ENCODE results near the gene AUTS2.

Gene AUTS2

GRCh38 chr7:70836279-70836678, 1238.0 kb downstream of the AUTS2 start:
- DNase-seq, result no peak
- Mint-ChIP-seq H3K27me3 (ENCODE audit: low read depth, poor library complexity) (peaks cover 9% of the 10 kb centered on the region), H3K4me3 (no peak overlapping the region), H3K9me3 (peaks cover 45% of the 10 kb centered on the region), H3K36me3 (ENCODE audit: low read depth) (peaks cover 17% of the 10 kb centered on the region), H3K4me1 (peaks cover 25% of the 10 kb centered on the region), H3K27ac (peak overlapping the region; percentile 85)
- no peak for TF ChIP-seq CTCF (IDR thresholded peaks at IDR 0.05)

- no peak for DNase-seq
- Mint-ChIP-seq H3K27me3 (ENCODE audit: low read depth, poor library complexity) (peaks cover 9% of the 10 kb centered on the region), H3K4me1 (peaks cover 25% of the 10 kb centered on the region), H3K9me3 (peaks cover 52% of the 10 kb centered on the region), H3K4me3 (no peak overlapping the region), H3K27ac (no peak overlapping the region), H3K36me3 (ENCODE audit: low read depth) (peaks cover 17% of the 10 kb centered on the region)
- TF ChIP-seq CTCF (IDR thresholded peaks at IDR 0.05), result no peak
These were observed 1238.7 kb downstream of the AUTS2 start for GRCh38 chr7:70836946-70837345.

GRCh38 chr7:70837589-70837988, 1239.3 kb downstream of the AUTS2 start:
- H3K27ac Mint-ChIP-seq, result no peak overlapping the region
- peaks cover 25% of the 10 kb centered on the region for H3K4me1 Mint-ChIP-seq
- H3K36me3 Mint-ChIP-seq (ENCODE audit: low read depth), result peaks cover 17% of the 10 kb centered on the region
- peaks cover 58% of the 10 kb centered on the region for H3K9me3 Mint-ChIP-seq
- TF ChIP-seq CTCF (IDR thresholded peaks at IDR 0.05), result no peak
- peaks cover 6% of the 10 kb centered on the region for H3K27me3 Mint-ChIP-seq (ENCODE audit: low read depth, poor library complexity)
- H3K4me3 Mint-ChIP-seq, result no peak overlapping the region
- no peak for DNase-seq

- Mint-ChIP-seq H3K9me3 (peaks cover 66% of the 10 kb centered on the region), H3K36me3 (ENCODE audit: low read depth) (peaks cover 17% of the 10 kb centered on the region), H3K27me3 (ENCODE audit: low read depth, poor library complexity) (peaks cover 6% of the 10 kb centered on the region), H3K4me3 (no peak overlapping the region), H3K4me1 (peaks cover 25% of the 10 kb centered on the region), H3K27ac (no peak overlapping the region)
- DNase-seq, result no peak
- no peak for TF ChIP-seq CTCF (IDR thresholded peaks at IDR 0.05)
These were observed 1240.1 kb downstream of the AUTS2 start for GRCh38 chr7:70838292-70838907.
